Measurements from ENCODE around the gene FBLN2.

FBLN2 gene

GRCh38 chr3:13567684-13568514 is 19.0 kb downstream of the FBLN2 start:
- no peak for DNase-seq (ENCODE audit: low spot score)

DNA sequence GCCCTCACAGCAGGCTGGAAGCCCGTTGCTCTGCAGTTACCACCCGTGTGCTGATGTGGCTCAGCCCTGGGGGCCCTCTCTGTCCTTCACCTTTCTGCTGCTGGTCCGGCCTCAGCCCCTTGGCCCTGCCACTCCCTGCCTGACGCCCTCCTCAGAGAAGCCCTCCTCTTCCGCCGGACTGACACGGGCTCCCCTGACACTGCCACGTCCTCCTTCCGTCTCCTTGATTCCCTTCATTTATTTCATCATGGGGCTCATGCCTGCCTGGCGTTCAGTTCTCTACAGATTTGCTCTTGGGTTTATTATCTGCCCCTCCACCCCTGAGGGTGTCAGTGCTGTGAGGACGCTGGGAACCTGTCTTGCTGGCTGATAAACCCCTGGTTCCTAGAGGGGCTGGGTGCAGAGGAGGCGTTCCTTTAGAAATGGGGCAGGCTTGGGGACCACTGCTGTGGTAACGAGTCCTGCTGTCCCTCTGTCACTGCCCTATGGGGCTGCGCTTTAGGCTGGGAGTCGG is 19.6 kb downstream of the FBLN2 start:
- DNase-seq (ENCODE audit: low spot score) = no peak

GRCh38 chr3:13569201-13569600 is 20.3 kb downstream of the FBLN2 start:
- no peak for DNase-seq (ENCODE audit: low spot score)

GRCh38 chr3:13569641-13570390 is 20.9 kb downstream of the FBLN2 start:
- no peak for DNase-seq (ENCODE audit: low spot score)

DNA sequence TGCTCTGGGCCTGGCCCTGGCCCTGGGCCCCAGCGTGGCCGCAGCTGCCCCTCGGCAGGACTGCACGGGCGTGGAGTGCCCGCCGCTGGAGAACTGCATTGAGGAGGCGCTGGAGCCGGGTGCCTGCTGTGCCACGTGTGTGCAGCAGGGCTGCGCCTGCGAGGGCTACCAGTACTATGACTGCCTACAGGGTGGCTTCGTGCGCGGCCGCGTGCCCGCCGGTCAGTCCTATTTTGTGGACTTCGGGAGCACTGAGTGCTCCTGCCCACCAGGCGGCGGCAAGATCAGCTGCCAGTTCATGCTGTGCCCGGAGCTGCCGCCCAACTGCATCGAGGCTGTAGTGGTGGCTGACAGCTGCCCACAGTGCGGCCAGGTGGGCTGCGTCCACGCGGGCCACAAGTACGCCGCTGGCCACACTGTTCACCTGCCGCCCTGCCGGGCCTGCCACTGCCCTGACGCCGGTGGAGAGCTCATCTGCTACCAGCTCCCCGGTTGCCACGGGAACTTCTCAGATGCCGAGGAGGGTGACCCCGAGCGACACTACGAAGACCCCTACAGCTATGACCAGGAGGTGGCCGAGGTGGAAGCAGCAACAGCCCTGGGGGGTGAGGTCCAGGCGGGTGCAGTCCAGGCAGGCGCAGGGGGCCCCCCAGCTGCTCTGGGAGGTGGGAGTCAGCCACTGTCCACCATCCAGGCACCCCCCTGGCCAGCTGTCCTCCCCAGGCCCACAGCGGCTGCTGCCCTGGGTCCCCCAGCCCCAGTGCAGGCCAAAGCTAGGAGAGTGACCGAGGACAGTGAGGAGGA is 21.7 kb downstream of the FBLN2 start:
- DNase-seq (ENCODE audit: low spot score) = no peak

DNA sequence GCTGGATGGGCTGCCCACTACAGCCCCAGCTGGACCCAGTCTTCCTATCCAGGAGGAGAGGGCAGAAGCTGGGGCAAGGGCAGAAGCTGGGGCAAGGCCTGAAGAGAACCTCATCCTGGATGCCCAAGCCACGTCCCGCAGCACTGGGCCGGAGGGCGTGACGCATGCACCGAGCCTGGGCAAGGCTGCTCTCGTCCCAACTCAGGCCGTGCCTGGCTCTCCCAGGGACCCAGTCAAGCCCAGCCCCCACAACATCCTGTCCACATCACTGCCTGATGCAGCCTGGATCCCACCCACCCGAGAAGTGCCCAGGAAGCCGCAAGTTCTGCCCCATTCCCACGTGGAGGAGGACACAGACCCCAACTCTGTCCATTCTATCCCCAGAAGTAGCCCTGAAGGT is 22.3 kb downstream of the FBLN2 start:
- no peak for DNase-seq (ENCODE audit: low spot score)

DNA sequence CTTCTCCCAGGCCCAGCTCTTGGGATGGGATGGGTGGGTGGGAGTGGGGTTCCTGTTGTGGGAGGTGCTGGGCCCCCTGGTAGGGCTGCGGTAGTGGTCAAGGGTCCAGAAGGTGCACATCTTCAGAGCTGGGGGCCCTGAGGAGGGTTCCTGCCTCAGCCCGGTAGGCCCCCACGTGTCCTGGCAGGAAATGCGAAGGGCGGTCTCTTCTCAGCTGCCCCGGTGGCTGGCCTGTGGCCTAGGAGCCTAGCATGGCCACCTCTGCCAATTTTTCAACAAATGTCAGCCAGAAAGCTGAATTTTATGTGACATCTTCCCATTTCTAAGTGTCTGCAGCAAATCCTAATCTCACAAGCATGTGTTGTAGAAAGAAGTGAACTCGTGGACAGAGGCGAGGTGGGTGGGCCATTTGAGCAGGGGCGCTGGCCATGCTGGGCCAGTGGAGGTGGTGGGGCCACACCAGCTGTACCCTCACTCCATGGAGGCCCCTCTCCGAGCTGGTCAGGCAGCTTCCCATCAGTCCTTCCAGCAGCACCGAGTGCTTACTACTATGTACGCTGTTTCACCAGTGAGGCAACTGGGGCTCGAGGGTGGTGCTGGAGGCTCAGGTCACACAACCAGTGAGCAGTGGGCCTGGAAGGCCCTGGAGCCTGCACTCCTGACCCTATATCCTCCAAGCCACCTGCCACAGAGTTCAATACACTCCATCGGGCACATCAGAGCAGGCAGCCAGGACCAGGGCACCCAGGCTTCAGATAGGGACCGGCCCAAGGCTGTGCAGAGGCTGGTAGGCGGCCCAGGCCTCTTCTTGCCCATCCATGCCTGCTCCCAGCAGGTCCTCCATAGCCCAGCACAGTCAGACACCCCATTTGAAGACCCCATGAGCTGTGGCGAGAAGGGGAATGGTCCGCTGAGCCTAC is 23.2 kb downstream of the FBLN2 start:
- no peak for DNase-seq (ENCODE audit: low spot score)

DNA sequence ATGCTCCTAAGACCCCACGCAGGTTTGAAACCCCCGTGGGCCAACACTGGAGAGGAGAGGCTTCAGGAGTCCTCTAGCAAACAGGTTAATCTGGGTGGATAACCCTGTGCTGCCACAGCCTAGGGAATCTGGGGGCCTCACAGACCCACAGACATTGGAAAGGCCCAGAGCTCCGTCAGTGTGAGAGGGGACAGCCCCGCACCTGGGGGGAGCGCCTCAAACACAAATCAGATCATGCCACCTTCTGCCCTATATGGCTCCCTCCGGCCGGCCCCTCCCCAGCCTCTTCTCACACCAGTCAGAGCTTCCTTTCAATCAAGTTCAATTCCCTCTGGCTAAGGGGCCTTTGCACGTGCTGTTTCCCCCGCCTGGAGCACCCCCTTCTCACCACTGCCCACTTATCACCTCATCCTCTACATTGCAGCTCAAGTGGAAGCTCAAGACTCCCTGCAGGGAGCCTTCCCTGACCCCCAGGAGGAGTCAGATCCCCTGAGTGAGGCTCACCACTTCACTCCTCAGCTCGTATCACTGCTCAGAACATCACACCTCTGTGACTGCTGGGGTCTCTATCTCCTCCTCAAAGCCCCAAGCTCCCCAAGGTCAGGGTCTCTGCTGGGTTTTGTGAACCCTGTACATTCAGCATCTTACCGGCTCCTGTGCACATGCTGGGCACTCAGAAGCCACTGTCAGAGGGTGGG is 24.1 kb downstream of the FBLN2 start:
- DNase-seq (ENCODE audit: low spot score) = no peak

- no peak for DNase-seq (ENCODE audit: low spot score)
Observed at GRCh38 chr3:13574083-13574797, 25.3 kb downstream of the FBLN2 start.

- no peak for DNase-seq (ENCODE audit: low spot score)
Observed at GRCh38 chr3:13574798-13575451, 26.0 kb downstream of the FBLN2 start.

- DNase-seq (ENCODE audit: low spot score) = no peak
Observed at GRCh38 chr3:13575459-13576061, 26.6 kb downstream of the FBLN2 start.

DNA sequence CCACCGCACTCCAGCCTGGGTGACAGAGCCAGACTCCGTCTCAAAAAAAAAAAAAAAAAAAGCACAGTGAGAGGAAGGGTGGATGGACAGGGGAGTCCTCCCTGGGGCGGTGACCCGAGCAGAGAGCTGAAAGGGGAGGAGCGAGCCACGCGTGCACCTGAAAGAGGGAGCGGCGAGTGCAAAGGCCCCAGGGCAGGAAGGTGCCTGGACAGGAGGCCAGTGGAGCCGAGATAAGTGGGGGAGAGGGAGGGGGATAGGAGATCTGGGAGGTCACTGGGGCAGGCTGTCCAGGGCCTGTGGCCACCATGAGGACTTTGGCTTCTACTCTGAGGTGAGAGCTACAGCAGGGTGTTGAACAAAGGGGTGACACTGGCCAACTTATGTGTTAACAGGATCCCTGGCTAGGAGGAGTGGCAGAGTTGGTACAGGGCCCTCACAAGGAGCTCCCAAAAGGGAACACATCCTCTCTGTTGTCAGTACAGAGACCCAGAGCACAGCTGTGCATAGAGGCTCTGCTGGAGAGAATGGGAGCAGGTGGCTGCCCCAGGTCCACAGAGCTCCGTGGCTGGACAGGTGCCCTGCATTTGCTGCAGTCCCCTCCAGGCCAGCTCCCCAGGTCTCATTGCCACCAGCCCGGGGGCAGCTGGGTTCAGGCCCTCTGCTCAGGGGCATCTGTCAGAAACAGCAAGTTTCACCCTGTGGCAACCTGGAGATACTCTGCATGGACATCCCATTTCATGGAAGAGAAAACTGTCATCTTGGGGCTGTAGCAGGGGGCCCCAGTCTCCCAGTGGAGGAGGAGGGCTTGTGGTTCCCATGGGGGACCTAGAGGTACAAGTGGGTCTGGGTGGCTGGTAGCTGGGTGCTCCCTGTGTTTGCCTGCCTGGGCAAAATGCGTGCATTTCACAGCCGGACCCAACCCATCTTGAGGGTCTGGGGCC is 28.5 kb downstream of the FBLN2 start:
- DNase-seq (ENCODE audit: low spot score) = no peak

- DNase-seq (ENCODE audit: low spot score) = no peak
Observed at GRCh38 chr3:13578251-13578650, 29.3 kb downstream of the FBLN2 start.

GRCh38 chr3:13579063-13579462 is 30.1 kb downstream of the FBLN2 start:
- DNase-seq (ENCODE audit: low spot score) = no peak

GRCh38 chr3:13580256-13581023 is 31.5 kb downstream of the FBLN2 start:
- no peak for DNase-seq (ENCODE audit: low spot score)

- no peak for DNase-seq (ENCODE audit: low spot score)
Observed at GRCh38 chr3:13581485-13582365, 32.8 kb downstream of the FBLN2 start.

Measured in HuH-7 (cell line).